Measurements from ENCODE around the gene PRELID3B. TPM values are rescaled to one million over a fixed set of nuclear protein-coding genes. Genes with fewer than 3 reads are reported as not detected.

The PRELID3B gene
- total and polyA plus RNA-seq, 10 of the 15 experiments (the other 5 are each of a cell fraction or from before 2014, with no cell fraction given), result 72.5 to 151 (median 124) TPM

DNA sequence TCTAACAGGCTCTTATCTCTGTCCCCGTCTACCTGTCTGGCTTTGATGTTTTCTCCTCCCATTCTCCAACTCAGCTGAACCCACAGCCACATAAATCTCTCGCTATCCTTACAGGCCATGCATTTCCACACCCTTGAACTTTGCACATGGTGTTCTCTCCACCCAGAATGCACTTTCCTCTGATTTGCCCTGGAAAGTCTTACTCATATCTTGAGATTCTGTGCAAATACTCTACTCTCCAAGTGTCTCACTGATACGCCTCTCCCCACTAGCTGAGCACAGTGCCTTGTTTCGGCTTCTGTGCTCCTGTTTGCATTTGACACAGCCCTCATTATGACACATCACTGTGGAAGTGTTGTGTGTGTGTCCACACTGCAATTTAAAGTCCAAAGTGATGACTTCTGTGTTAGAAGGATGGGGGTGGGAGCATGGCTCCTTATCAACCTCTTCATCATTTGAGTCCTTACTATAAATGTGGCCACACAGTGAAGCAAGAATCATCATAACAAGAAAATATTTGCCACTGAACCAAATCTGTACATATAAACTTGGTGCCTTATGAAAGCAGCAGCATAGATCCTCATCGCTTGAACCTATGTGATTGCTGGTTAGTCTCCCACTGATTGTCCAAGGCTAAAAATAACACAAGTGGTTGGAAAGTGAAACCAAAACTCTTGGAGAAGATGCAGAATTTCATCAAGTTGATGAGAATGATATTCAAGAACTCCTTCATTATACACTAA is 5.5 kb upstream of the PRELID3B start:
- DNase-seq (ENCODE audit: low read depth, low spot score), result no peak
- TF ChIP-seq MEF2B (IDR thresholded peaks at IDR 0.05; ENCODE audit: partially characterized antibody, poor library complexity, severe bottlenecking), result no peak
- TF ChIP-seq CEBPZ (IDR thresholded peaks at IDR 0.05; ENCODE audit: low read depth, low read length), result no peak
- no peak for TF ChIP-seq FOXK2 (IDR thresholded peaks at IDR 0.05)
- TF ChIP-seq MYB (IDR thresholded peaks at IDR 0.05; ENCODE audit: borderline replicate concordance, low read depth, low read length), result no peak
- TF ChIP-seq SP1 (IDR thresholded peaks at IDR 0.05; ENCODE audit: low read depth, low read length), result no peak
- TF ChIP-seq HCFC1 (IDR thresholded peaks at IDR 0.05; ENCODE audit: low read length), result no peak
- TF ChIP-seq RAD21 (IDR thresholded peaks at IDR 0.05; ENCODE audit: insufficient read depth, low read depth, low read length), result no peak
- no peak for TF ChIP-seq SUZ12 (IDR thresholded peaks at IDR 0.05; ENCODE audit: unreplicated experiment)
- no peak for TF ChIP-seq PAX5 (IDR thresholded peaks at IDR 0.05; ENCODE audit: borderline replicate concordance, low read depth, low read length)
- TF ChIP-seq NFIC (IDR thresholded peaks at IDR 0.05; ENCODE audit: low read depth, low read length), result no peak
- no peak for TF ChIP-seq NFXL1 (IDR thresholded peaks at IDR 0.05; ENCODE audit: borderline replicate concordance)
- TF ChIP-seq RB1 (IDR thresholded peaks at IDR 0.05; ENCODE audit: borderline replicate concordance), result no peak
- TF ChIP-seq KAT2A (conservative IDR thresholded peaks at IDR 0.05; ENCODE audit: control insufficient read depth, low read depth, low read length), result no peak
- TF ChIP-seq TARDBP (IDR thresholded peaks at IDR 0.05; ENCODE audit: borderline replicate concordance), result no peak
- no peak for TF ChIP-seq NFYB (IDR thresholded peaks at IDR 0.05; ENCODE audit: insufficient read depth, low read depth, low read length)
- in situ Hi-C loops (cut with MboI), result loop anchor here (10.0 kb wide), 1 partner anchor 393 kb away; the partner anchor contains the start of gene STX16
- H3K9ac ChIP-seq (ENCODE audit: control insufficient read depth, insufficient read depth, low read length), result no peak overlapping the region
- H3K9me3 ChIP-seq (replicated peaks; ENCODE audit: control insufficient read depth, insufficient read depth, low read length), result no peaks in the 10 kb centered on the region
- ChIA-PET CTCF (no interaction called here), SMC1A (ENCODE audit: uncharacterized antibody, unreplicated experiment) (no interaction called here), POLR2A (no interaction called here), RAD21 (ENCODE audit: unreplicated experiment) (no interaction called here)
- H3K27me3 ChIP-seq (replicated peaks in 1 of 2; ENCODE audit: control insufficient read depth in 2 of 2, insufficient read depth in 2 of 2, low read length in 1 of 2), result peaks cover 0 to 5% of the 10 kb centered on the region in 2 experiments; a peak in 2 of 4 replicates
- no peak overlapping the region for H2AFZ ChIP-seq (ENCODE audit: control insufficient read depth, low read depth, low read length)
- 29% methylated on average over 5 of the region's 5 CpGs for WGBS (ENCODE audit: insufficient coverage, insufficient replicate concordance, low lambda C conversion rate, missing lambda C conversion rate)
- peaks cover under 1% of the 10 kb centered on the region; the same call in 1 of the 2 replicates for H3K79me2 ChIP-seq (ENCODE audit: control insufficient read depth, insufficient read depth, low read length)
- H3K4me2 ChIP-seq (ENCODE audit: control insufficient read depth, insufficient read depth), result no peak overlapping the region
- H3K27ac ChIP-seq (ENCODE audit: control insufficient read depth, insufficient read depth), result no peak overlapping the region
- intact Hi-C loops (cut with micrococcal nuclease; ENCODE audit: unreplicated experiment), result no loop called here
- H3K4me3 ChIP-seq, result no peak overlapping the region
- peaks cover 12% of the 10 kb centered on the region for H3K4me1 ChIP-seq (ENCODE audit: control insufficient read depth, insufficient read depth, low read length)
- H4K20me1 ChIP-seq (ENCODE audit: control insufficient read depth, insufficient read depth), result no peaks in the 10 kb centered on the region
- H3K36me3 ChIP-seq (ENCODE audit: control insufficient read depth in 2 of 2, insufficient read depth in 2 of 2, low read length in 1 of 2), result no peaks in the 10 kb centered on the region
- no peak for FAIRE-seq
- no TSS peak for BruUV-seq (replicated peaks)
- ATAC-seq, result no peak
